NB4 (cell line): Measurements from ENCODE around the gene MIS12.

Experiments
- DNase-seq: peaks from one replicate; pipeline ENCODE4 v3.0.0; 2010; ENCODE audit warnings: low read depth
- H3K4me3 ChIP-seq: one replicate; pipeline ENCODE4 v1.5.1; 2011; ENCODE audit warnings: mild to moderate bottlenecking, low read depth, low read length, moderate library complexity
- MYC ChIP-seq: IDR thresholded peaks from 2 replicates; pipeline ENCODE4 v1.6.1; 2011; ENCODE audit warnings: low read depth, low read length
- POLR2A ChIP-seq: IDR thresholded peaks from 2 replicates; pipeline ENCODE4 v1.6.1; 2011; ENCODE audit warnings: mild to moderate bottlenecking; ENCODE audit not compliant: insufficient read length; ENCODE audit errors: extremely low read depth
- TF ChIP-seq, protein P1 (sequence below): IDR thresholded peaks from one replicate; pipeline ENCODE4 v1.5.1; 2012; ENCODE audit warnings: low read depth, low read length
- TF ChIP-seq, protein P2 (sequence below): IDR thresholded peaks from 2 replicates; pipeline ENCODE4 v1.6.1; 2011; ENCODE audit warnings: low read depth, low read length

Gene MIS12

DNA sequence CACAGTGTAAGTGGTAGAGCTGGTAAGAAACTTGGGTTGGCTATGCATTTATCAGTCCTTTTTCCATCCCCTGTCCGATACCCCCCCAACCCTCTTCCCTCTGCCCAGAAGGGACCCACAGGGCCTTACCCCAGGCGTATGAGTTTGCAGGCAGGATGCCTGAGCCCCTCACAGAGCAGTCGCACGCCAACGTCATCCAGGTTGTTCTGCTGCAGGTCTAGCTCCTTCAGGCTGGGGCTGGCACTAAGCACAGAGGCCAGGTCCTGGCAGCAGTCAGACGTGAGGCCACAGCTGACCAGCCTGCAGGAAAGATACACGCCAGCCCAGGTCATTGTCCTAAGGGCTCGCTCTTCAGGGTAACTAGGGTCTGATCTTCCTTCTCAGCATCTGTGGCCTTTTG is 52.9 kb downstream of the MIS12 start:
- TF ChIP-seq, protein P1, sequence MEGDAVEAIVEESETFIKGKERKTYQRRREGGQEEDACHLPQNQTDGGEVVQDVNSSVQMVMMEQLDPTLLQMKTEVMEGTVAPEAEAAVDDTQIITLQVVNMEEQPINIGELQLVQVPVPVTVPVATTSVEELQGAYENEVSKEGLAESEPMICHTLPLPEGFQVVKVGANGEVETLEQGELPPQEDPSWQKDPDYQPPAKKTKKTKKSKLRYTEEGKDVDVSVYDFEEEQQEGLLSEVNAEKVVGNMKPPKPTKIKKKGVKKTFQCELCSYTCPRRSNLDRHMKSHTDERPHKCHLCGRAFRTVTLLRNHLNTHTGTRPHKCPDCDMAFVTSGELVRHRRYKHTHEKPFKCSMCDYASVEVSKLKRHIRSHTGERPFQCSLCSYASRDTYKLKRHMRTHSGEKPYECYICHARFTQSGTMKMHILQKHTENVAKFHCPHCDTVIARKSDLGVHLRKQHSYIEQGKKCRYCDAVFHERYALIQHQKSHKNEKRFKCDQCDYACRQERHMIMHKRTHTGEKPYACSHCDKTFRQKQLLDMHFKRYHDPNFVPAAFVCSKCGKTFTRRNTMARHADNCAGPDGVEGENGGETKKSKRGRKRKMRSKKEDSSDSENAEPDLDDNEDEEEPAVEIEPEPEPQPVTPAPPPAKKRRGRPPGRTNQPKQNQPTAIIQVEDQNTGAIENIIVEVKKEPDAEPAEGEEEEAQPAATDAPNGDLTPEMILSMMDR, result no peak
- TF ChIP-seq POLR2A (no peak), MYC (no peak)
- TF ChIP-seq, protein P2, sequence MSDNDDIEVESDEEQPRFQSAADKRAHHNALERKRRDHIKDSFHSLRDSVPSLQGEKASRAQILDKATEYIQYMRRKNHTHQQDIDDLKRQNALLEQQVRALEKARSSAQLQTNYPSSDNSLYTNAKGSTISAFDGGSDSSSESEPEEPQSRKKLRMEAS, result no peak
- no peak overlapping the region for H3K4me3 ChIP-seq
- no peak for DNase-seq

DNA sequence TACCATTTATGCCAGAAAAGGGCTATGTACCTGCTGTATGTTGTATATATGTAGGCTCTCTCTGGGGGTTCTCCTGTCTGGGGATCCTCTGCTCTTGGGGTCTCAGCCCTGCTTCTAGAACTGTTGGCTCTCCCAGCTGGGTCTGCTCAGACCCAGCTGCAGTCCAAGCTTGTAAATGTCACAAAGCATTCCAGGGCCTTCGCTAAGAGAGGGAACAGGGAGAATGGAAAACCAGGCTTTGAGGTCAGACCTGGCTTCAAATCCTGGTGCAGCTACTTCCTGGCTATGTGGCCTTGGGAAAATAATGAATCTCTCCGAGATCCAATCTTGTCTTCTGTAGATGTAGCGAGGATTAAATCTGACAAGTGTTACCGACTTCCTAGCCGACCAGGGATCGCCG is 54.0 kb downstream of the MIS12 start:
- TF ChIP-seq, protein P2, result no peak
- TF ChIP-seq POLR2A, result no peak
- TF ChIP-seq MYC, result no peak
- TF ChIP-seq, protein P1, result no peak
- H3K4me3 ChIP-seq, result no peak overlapping the region
- DNase-seq, result no peak
